ENCODE results near the gene C16orf89.
"Not testable (repeated sequence)": the region's sequence is repeated elsewhere in the genome, so short reads cannot be mapped to it uniquely, and the experiment has no call there.

The C16orf89 gene

GRCh38 chr16:5054876-5055865, 10.6 kb downstream of the C16orf89 start:
- Histone ChIP-seq H3K9me3 (ENCODE audit: control insufficient read depth, low read length) (no peaks in the 10 kb centered on the region), H3K27me3 (ENCODE audit: control insufficient read depth, insufficient read depth, low read length) (no peaks in the 10 kb centered on the region), H3K27ac (no peak overlapping the region), H2AFZ (no peak overlapping the region), H3K4me1 (no peaks in the 10 kb centered on the region), H3K36me3 (ENCODE audit: control insufficient read depth, insufficient read depth, low read length) (no peaks in the 10 kb centered on the region), H3K9ac (no peak overlapping the region), H3K4me2 (ENCODE audit: low read length) (no peak overlapping the region), H3K4me3 (ENCODE audit: low read depth, low read length) (no peak overlapping the region), H3K79me2 (no peaks in the 10 kb centered on the region)
- TF ChIP-seq CTCF (IDR thresholded peaks at IDR 0.05), result no peak

GRCh38 chr16:5046914-5047313, 18.8 kb downstream of the C16orf89 start:
- peaks cover 6% of the 10 kb centered on the region for H3K79me2 ChIP-seq
- H3K9ac ChIP-seq, result no peak overlapping the region
- no peak overlapping the region for H3K4me3 ChIP-seq (ENCODE audit: low read depth, low read length)
- H3K9me3 ChIP-seq (ENCODE audit: control insufficient read depth, low read length), result no peaks in the 10 kb centered on the region
- H3K4me1 ChIP-seq, result no peaks in the 10 kb centered on the region
- no peak overlapping the region for H2AFZ ChIP-seq
- TF ChIP-seq CTCF (IDR thresholded peaks at IDR 0.05), result no peak
- H3K36me3 ChIP-seq (ENCODE audit: control insufficient read depth, insufficient read depth, low read length), result no peaks in the 10 kb centered on the region
- H3K27ac ChIP-seq, result no peak overlapping the region
- H3K27me3 ChIP-seq (ENCODE audit: control insufficient read depth, insufficient read depth, low read length), result no peaks in the 10 kb centered on the region
- no peak overlapping the region for H3K4me2 ChIP-seq (ENCODE audit: low read length)

GRCh38 chr16:5045499-5046115, 20.1 kb downstream of the C16orf89 start:
- Histone ChIP-seq H3K36me3 (ENCODE audit: control insufficient read depth, insufficient read depth, low read length) (no peaks in the 10 kb centered on the region), H3K4me1 (no peaks in the 10 kb centered on the region), H3K27me3 (ENCODE audit: control insufficient read depth, insufficient read depth, low read length) (no peaks in the 10 kb centered on the region), H3K27ac (no peak overlapping the region), H3K4me2 (ENCODE audit: low read length) (no peak overlapping the region), H3K4me3 (ENCODE audit: low read depth, low read length) (no peak overlapping the region), H2AFZ (no peak overlapping the region), H3K9ac (no peak overlapping the region), H3K9me3 (ENCODE audit: control insufficient read depth, low read length) (no peaks in the 10 kb centered on the region), H3K79me2 (peaks cover 6% of the 10 kb centered on the region)
- TF ChIP-seq CTCF (IDR thresholded peaks at IDR 0.05), result no peak

- H3K36me3 ChIP-seq (ENCODE audit: control insufficient read depth, insufficient read depth, low read length); H3K9me3 ChIP-seq (ENCODE audit: control insufficient read depth, low read length): not testable (repeated sequence)
Measured at GRCh38 chr16:5044581-5044980, 21.2 kb downstream of the C16orf89 start.

GRCh38 chr16:5044011-5044540, 21.7 kb downstream of the C16orf89 start:
- no peak for TF ChIP-seq CTCF (IDR thresholded peaks at IDR 0.05)
- Histone ChIP-seq H3K79me2 (peaks cover 6% of the 10 kb centered on the region), H3K27me3 (ENCODE audit: control insufficient read depth, insufficient read depth, low read length) (no peaks in the 10 kb centered on the region), H3K9ac (no peak overlapping the region), H3K4me2 (ENCODE audit: low read length) (no peak overlapping the region), H3K36me3 (ENCODE audit: control insufficient read depth, insufficient read depth, low read length) (no peaks in the 10 kb centered on the region), H3K9me3 (ENCODE audit: control insufficient read depth, low read length) (no peaks in the 10 kb centered on the region), H2AFZ (no peak overlapping the region), H3K27ac (no peak overlapping the region), H3K4me1 (no peaks in the 10 kb centered on the region), H3K4me3 (ENCODE audit: low read depth, low read length) (no peak overlapping the region)

More at GRCh38 chr16:5044581-5044980, 21.2 kb downstream of the C16orf89 start:
- H3K4me2 ChIP-seq (ENCODE audit: low read length); H3K27ac ChIP-seq; H2AFZ ChIP-seq; H3K27me3 ChIP-seq (ENCODE audit: control insufficient read depth, insufficient read depth, low read length); H3K4me3 ChIP-seq (ENCODE audit: low read depth, low read length); H3K79me2 ChIP-seq; H3K4me1 ChIP-seq; H3K9ac ChIP-seq: not testable (repeated sequence)

All from parathyroid adenoma (tissue), 2 donors.